Loucy (cell line): ENCODE measurements around the gene PHETA2.

ENCODE experiments used
- H2AFZ ChIP-seq: fragments of 200-600 bp; sonication (generic); 2 replicates; pipeline ENCODE4 v1.6.0; 2016; ENCODE audit warnings: antibody characterized with exemption, mild to moderate bottlenecking, low read length, moderate library complexity
- H3F3A ChIP-seq: fragments of 200-600 bp; 2 replicates; pipeline ENCODE4 v1.6.0; 2016; ENCODE audit warnings: antibody characterized with exemption, low read depth, mild to moderate bottlenecking
- H3K27me3 ChIP-seq: fragments of 200-600 bp; sonication (generic); 2 replicates; pipeline ENCODE4 v1.6.1; 2014; ENCODE audit warnings: low read length, mild to moderate bottlenecking; ENCODE audit not compliant: insufficient read depth, poor library complexity, severe bottlenecking
- H3K36me3 ChIP-seq: fragments of 200-600 bp; sonication (generic); 2 replicates; pipeline ENCODE4 v1.6.1; 2016; ENCODE audit warnings: low read length; ENCODE audit not compliant: insufficient read depth
- H3K4me1 ChIP-seq: fragments of 200-600 bp; sonication (generic); 2 replicates; pipeline ENCODE4 v1.5.1; 2014; ENCODE audit warnings: low read length, mild to moderate bottlenecking; ENCODE audit not compliant: insufficient read depth, poor library complexity, severe bottlenecking
- H3K4me2 ChIP-seq: fragments of 200-600 bp; sonication (generic); 2 replicates; pipeline ENCODE4 v1.6.0; 2014; ENCODE audit warnings: antibody characterized with exemption, low read length, low read depth, mild to moderate bottlenecking; ENCODE audit not compliant: poor library complexity, severe bottlenecking
- H3K4me3 ChIP-seq: fragments of 200-600 bp; sonication (generic); 2 replicates; pipeline ENCODE4 v1.5.1; 2014; ENCODE audit warnings: low read length, mild to moderate bottlenecking, mixed read lengths; ENCODE audit not compliant: poor library complexity, severe bottlenecking
- H3K79me2 ChIP-seq: fragments of 200-600 bp; sonication (generic); 2 replicates; pipeline ENCODE4 v1.6.1; 2014; ENCODE audit warnings: low read length; ENCODE audit not compliant: insufficient read depth
- H3K9ac ChIP-seq: fragments of 200-600 bp; sonication (generic); 2 replicates; pipeline ENCODE4 v1.6.0; 2014; ENCODE audit warnings: mild to moderate bottlenecking, low read depth, low read length, moderate library complexity; ENCODE audit not compliant: poor library complexity, severe bottlenecking
- H3K9me2 ChIP-seq: fragments of 200-600 bp; sonication (generic); replicated peaks from 2 replicates; pipeline ENCODE4 v1.6.1; 2016; ENCODE audit warnings: low read depth, low read length, mixed read lengths
- H3K9me3 ChIP-seq: fragments of 200-600 bp; sonication (generic); 2 replicates; pipeline ENCODE4 v1.6.1; 2014; ENCODE audit warnings: mild to moderate bottlenecking, antibody characterized with exemption, low read length, low read depth; ENCODE audit not compliant: insufficient read depth
- H4K20me1 ChIP-seq: fragments of 200-600 bp; sonication (generic); 2 replicates; pipeline ENCODE4 v1.6.0; 2014; ENCODE audit warnings: antibody characterized with exemption, low read length, mild to moderate bottlenecking; ENCODE audit not compliant: insufficient read depth, poor library complexity, severe bottlenecking
- EZH2phosphoT487 ChIP-seq: fragments of 200-600 bp; IDR thresholded peaks from 2 replicates; pipeline ENCODE4 v1.6.1; 2018; ENCODE audit warnings: antibody characterized with exemption, mild to moderate bottlenecking, moderate library complexity, borderline replicate concordance
- TF ChIP-seq, protein P1 (sequence below): fragments of 200-600 bp; sonication (generic); conservative IDR thresholded peaks from 2 replicates; pipeline ENCODE4 v1.5.1; 2014; ENCODE audit warnings: mild to moderate bottlenecking, antibody characterized with exemption, low read length

Gene PHETA2

DNA sequence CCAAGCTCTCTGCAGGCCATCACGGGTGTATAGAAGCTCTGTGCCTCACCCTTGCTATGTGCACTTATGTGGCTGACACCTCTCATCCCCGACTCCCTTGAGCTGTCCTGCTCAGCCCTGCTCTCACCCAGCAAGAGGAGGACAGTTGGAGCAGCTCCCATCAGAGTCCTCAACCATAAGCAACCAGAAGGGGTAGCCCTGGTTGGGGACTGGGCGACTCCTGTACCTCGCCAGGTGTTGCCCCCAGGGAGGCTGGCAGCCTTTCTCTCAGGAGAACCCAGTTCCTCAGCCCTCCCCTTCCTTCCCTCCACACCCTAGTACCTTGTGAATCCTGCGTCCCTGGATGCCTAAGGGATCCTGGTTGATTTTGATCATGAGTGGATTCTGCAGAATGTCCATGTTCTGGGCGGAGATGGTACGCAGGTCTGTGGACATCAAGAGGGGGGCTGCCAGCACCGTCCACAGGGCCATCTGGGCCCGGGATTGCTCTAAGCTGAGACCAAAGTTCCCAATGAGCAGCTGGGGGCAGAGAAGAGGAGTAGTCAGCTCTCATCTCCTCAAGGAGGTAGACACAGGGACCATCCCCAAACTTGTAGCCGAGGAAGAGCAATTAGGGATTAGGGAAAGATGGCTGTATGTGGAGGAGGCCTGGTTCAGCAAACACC lies 11.4 kb upstream of the PHETA2 start:
- no peak for TF ChIP-seq EZH2phosphoT487
- TF ChIP-seq, protein P1, sequence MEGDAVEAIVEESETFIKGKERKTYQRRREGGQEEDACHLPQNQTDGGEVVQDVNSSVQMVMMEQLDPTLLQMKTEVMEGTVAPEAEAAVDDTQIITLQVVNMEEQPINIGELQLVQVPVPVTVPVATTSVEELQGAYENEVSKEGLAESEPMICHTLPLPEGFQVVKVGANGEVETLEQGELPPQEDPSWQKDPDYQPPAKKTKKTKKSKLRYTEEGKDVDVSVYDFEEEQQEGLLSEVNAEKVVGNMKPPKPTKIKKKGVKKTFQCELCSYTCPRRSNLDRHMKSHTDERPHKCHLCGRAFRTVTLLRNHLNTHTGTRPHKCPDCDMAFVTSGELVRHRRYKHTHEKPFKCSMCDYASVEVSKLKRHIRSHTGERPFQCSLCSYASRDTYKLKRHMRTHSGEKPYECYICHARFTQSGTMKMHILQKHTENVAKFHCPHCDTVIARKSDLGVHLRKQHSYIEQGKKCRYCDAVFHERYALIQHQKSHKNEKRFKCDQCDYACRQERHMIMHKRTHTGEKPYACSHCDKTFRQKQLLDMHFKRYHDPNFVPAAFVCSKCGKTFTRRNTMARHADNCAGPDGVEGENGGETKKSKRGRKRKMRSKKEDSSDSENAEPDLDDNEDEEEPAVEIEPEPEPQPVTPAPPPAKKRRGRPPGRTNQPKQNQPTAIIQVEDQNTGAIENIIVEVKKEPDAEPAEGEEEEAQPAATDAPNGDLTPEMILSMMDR = no peak
- Histone ChIP-seq H3K4me1 (no peaks in the 10 kb centered on the region), H3K9me3 (no peaks in the 10 kb centered on the region), H3K27me3 (no peaks in the 10 kb centered on the region), H3K36me3 (no peaks in the 10 kb centered on the region; the same call in 1 of the 2 replicates), H3K9me2 (no peaks in the 10 kb centered on the region), H3K4me2 (no peak overlapping the region), H3F3A (no peaks in the 10 kb centered on the region), H3K79me2 (no peaks in the 10 kb centered on the region), H4K20me1 (no peaks in the 10 kb centered on the region), H2AFZ (no peak overlapping the region), H3K9ac (no peak overlapping the region), H3K4me3 (no peak overlapping the region)

DNA sequence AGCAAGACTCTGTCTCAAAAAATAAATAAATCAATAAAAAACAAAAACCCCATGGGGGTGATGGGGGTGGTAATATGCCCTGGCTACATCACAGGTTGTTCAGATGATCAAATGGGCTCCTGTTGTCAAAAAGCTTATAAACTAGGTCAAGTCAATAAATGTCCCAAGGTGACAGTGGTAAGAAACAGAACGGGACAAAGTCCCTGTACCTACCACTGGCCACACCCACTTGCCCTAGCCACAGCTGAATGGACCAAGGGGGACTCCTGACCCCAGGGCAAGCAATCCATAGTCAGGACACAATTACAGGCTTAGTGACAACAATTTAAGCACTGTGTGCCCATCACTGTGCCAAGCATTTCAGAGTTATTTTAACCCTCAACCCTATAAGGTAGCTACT lies 9.4 kb upstream of the PHETA2 start:
- no peaks in the 10 kb centered on the region for H3K27me3 ChIP-seq
- H2AFZ ChIP-seq = no peak overlapping the region
- peaks cover under 1% of the 10 kb centered on the region; the same call in 1 of the 2 replicates for H3K79me2 ChIP-seq

DNA sequence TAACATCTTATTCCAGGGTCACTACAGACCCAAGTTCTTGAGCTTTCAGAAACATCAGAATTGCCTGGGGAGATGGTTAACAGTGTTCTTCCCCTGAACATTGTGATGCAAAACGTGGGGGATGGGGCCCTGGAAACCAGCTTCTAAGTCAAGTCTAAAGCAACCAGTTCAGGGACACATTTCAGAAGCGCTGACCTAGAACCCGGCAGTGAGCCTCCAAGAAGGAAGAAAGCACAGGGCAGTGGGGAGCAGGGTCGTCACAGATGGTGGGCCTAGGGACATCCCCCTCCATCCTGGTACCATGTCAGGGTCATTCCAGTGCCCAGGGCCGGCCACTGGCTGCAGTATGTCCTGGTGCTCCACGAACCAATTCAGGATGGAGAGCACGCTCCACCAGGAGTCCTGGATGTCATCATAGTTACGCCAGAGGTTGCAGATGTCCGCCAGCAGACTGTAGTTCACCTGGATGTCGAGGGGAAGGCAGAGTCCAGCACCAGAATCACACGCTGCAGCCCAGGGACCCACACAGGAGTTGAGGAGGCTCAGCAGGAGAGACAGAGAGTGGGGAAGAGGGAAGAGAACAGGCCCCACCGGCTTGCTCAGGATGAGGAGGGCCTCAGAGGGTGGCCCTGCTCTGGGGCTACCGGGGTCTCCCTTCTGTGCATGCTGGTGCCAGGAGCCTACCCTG lies 8.5 kb upstream of the PHETA2 start:
- no peaks in the 10 kb centered on the region for H3F3A ChIP-seq
- no peak overlapping the region for H3K4me2 ChIP-seq
- no peaks in the 10 kb centered on the region for H3K36me3 ChIP-seq
- no peaks in the 10 kb centered on the region for H3K27me3 ChIP-seq
- TF ChIP-seq, protein P1 = no peak
- no peak for TF ChIP-seq EZH2phosphoT487
- no peak overlapping the region for H3K4me3 ChIP-seq
- H4K20me1 ChIP-seq = no peaks in the 10 kb centered on the region
- H3K79me2 ChIP-seq = peaks cover 7% of the 10 kb centered on the region; the same call in 1 of the 2 replicates
- H3K4me1 ChIP-seq = peaks cover 8% of the 10 kb centered on the region
- H3K9ac ChIP-seq = no peak overlapping the region
- H2AFZ ChIP-seq = no peak overlapping the region
- H3K9me3 ChIP-seq = no peaks in the 10 kb centered on the region
- H3K9me2 ChIP-seq = no peaks in the 10 kb centered on the region

More for the DNA sequence above, 9.4 kb upstream of the PHETA2 start:
- TF ChIP-seq, protein P1 = no peak
- TF ChIP-seq EZH2phosphoT487 = no peak
- H3K9me2 ChIP-seq = no peaks in the 10 kb centered on the region
- no peaks in the 10 kb centered on the region; the same call in 1 of the 2 replicates for H3K36me3 ChIP-seq
- no peak overlapping the region for H3K9ac ChIP-seq
- H3K4me2 ChIP-seq = no peak overlapping the region
- peaks cover 1% of the 10 kb centered on the region for H3K4me1 ChIP-seq
- H3K9me3 ChIP-seq = no peaks in the 10 kb centered on the region
- H4K20me1 ChIP-seq = no peaks in the 10 kb centered on the region
- H3K4me3 ChIP-seq = no peak overlapping the region
- no peaks in the 10 kb centered on the region for H3F3A ChIP-seq
